Effector CD4-positive, alpha-beta T cell (primary cell): ENCODE data around the gene CSNK1D.

Source experiments
- DNase-seq: peaks from one replicate; pipeline ENCODE4 v3.0.0-alpha.2; 2020

The CSNK1D gene

DNA sequence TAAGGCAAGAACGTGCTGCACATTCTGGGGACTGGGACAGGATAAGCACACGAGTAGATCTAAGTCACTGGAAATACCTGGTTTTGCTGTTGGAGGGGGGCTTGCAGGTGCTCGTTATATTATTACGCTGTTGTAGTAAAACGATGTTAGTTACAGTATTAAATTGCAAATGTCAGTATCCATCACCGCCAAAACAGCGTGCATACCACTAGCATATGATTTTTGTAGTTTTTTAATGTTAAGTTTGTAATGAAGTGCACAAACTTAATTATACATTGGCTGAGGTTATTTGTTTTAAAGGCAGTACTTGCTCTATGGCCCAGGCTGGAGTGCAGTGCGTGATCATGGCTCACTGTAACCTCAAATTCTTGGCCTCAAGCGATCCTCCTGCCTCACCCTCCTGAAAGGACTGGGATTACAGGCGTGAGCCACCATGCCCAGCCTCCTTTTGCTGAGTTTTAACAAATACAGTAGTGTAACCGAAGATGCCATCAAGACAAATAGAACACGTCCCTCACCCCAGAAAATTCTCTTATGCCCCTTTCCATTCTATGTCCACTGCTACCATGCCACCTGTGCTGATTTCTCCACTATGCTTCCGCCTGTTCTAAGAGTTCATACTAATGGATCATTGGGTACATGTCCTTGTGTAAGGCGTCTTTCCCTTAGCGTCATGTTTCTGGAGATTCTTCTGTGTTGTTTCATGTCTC is 20.7 kb upstream of the CSNK1D start:
- no peak for DNase-seq

DNA sequence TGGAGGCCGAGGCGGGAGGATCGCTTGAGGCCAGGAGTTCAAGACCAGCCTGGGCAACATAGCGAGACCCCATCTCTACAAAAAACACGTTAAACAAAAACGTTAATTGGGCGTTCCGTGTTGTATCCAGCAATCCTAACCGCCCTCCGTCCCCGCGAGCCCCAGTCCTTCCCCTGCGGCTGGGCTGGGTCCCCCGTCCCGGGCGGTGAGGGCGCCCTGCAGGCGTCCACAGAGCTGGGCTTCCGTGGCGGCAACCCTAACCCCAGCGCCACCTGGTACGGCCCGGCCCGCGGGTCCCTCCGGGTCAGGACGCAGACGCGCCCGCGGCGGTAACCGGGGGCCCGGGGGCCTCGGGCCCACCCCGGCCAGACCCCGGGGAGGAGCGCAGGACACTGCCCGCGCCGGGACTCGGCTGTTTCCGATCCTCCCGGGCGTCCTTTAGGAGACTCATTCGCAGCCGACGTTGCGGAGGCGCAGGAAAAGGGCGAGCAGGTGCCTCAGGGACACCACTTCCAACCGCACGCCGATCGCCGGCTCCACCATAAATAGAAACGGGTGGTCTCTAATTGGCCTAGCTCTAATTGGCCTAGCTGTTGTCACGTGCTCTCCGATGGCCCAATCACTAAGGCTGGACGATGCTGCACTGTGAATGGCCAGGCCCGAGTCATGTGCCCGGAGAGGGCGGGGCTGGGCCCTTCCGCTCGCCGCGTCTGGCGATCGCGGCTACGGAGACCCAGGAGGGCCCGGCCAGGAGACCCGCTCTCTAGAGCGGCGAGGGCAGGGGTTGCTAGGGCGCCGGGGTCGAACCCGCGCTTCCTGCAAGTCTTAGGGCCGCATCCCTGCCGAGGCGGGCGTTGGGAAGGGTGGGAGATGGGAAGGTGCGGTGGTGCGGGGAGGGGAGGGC is 19.0 kb upstream of the CSNK1D start:
- DNase-seq = peak; percentile 88

DNA sequence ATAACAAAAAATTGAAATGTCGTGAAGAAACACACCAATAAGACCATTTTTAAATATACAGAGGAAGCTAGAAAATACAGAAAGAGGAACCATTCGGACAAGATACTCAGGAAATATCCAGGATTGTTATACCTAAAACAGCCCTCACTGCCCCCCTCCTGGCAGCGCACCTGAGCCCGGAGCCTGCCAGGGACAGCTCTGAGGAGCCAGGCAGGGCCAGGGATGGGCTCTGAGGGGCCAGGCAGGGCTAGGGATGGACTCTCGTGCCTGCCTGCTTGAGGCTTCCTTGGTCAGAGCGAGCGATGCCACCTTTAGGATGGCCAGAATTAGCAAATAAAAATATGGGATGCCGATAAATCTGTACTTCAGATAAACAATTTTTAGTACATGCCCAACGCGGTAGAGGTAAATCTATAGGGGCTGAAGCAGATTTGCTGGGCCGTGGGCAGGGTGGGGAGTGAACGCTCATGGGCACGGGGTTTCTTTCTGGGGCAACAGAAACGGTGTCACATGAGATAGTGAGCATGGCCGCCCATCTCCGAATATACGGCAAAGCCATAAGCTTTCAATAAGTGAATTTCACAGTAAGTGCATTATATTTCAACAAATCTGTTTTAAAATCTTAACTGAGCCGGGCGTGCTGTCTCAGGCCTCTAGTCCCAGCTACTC is 18.2 kb upstream of the CSNK1D start:
- DNase-seq = no peak

DNA sequence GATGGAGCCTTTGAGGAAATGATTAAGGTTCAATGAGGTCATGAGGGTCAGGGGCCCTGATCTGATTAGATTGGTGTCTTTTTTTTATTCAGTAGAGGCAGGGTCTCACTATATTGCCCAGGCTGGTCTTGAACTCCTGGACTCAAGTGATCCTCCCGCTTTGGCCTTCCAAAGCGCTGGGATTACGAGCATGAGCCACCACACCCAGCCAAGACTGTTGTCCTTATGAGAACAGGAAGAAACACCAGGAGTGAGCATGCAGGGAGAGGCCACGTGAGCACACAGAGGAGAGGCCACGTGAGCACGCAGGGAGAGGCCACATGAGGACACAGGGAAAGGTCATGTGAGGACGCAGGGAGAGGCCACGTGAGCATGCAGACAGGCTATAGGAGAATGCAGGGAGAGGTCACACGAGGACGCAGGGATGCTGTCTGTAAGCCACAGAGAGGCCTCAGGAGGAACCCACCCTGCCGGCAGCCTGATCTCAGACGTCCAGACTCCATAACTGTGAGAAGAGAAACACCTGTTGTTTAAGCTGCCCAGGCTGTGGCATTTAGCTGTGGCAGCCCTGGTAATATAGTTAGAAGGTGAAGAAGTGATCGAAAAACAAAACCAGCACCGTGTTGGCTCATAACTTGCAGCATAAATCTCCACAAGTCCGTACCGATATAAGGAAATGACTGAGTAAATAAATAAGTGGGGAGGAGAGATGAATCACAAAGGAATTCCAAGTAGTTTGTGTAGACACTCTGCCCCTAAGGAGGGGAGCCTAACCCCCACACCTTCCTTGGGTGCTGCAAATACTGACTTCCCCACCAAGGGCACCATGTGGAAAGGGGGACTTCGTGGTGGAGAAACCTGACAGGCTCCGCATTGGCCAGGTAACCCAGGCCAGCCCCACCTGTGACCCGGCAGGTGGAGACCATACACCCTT is 14.6 kb upstream of the CSNK1D start:
- no peak for DNase-seq

DNA sequence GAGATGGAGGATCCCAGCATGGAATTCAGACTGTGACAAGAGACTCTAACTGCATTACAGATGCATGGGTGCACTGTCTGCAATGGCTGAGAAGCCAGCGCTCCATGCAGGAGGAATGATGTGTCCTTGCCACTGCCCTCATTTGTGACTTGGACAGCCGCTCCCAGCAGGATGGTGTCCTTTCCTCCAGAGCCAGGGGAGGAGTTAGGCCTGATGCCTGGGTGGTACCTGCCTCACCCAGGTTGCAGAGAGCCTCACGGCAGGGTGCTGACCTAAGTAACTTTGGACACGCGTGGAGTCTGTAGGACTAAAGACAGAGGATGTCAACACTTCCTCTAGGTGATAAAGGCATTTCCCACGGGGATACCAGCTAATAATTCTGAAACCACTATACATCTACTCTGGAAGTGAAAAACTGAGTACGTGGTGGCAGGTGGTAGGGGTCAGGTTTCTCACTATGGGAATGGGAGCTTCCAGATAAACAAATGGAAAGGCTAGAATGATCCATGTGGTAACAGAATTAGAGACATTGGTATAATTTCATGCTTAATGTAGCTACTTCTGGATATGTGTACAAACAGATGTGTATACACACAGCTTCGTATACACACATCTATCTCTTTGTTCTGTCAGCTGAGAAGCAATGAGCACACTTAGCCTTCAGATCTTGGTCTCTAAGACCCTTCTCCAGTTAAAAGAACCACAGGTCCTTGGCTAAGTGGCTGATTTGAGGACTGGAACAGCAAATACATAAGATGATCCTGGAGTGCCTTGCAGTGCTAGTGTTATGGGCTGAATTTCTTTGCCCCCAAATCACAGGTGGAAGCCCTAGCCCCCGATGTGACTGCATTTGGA is 13.7 kb upstream of the CSNK1D start:
- DNase-seq = no peak

DNA sequence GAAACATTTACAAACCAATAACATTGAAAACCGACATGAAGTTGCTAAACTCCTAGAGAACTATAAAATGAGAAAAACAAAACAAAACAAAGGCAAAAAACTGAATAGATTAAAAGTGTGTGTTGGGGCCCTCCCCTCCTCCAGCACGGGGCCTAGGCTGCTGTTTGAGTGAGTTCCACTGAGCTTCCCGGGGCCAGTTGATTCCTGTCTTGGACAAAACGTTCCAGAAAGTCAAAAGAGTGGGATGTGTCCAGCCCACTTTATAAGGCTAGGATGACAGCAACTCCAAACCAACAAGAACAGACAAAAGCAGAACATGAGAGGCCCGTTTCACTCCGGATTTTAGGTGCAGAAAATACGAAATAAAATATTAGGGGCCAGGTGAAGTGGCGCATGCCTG is 11.6 kb upstream of the CSNK1D start:
- DNase-seq = no peak

DNA sequence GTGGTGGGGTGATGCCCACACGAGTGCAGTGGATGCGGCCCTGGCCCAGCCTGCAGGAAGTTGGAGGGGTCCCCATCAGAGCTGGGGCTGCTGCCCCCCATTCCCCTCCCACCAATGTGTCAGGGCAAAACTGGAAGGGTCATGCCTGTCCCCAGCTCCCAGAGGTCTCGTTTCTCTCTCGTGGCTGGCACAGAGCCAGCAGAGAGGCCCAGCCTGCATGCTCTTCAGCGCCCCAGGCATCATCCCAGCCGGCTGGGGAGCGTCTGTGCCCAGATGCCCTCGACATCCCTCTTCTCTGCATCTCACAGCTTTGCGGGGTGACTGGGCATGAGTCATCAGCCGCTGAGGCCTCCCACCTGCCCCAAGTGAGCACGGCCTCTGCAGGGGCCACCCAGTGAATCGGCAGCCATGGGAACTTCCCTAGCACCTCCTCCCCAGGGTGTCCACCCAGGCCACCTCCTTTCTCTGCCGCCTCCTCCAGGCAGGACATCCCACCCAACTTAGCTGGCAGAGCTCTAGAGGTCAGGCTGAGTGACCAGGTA is 9.8 kb upstream of the CSNK1D start:
- no peak for DNase-seq

DNA sequence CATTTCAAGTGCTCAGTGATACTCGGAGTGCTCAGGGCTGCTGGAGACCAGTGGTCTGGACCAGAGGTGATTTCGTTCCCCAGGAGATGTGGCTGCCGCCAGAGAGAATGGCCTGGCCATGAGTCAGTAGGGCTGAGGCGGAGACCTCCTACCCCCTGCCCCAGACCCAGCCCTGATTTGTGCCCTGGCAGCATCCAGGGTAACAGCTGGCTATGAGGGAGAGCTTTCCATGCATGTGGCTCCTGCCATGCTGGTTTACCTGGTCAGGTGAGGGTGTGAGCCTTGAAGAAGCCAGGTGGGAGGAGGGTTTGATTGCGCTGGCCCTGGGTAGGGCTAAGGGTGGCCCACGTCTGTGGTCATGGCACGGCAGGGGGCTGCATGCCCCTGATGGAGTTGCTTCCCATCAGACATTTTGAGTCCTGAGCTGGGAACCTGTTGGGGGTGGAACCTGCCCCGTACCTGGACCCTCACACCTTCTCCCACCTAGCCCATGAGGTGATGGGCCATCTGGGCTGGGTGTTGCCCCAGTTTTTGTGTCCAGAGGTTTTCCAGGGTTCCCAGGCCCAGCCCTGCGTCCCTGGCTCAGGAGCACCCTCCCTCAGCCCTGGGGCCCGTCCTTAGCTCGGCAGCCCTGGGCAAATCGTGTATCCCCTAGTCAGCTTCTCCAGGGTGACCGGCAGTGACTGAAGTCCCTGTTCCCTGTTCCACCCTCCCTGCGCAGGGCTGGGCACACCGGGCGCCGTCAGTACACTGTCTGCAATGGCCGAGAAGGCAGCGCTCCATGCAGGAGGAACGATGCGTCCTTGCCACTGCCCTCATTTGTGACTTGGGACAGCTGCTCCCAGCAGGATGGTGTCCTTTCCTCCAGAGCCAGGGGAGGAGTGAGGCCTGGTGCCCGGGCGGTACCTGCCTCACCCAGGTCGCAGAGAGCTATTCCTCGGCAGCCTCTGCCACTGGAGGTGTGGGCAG is 9.0 kb upstream of the CSNK1D start:
- DNase-seq = no peak

DNA sequence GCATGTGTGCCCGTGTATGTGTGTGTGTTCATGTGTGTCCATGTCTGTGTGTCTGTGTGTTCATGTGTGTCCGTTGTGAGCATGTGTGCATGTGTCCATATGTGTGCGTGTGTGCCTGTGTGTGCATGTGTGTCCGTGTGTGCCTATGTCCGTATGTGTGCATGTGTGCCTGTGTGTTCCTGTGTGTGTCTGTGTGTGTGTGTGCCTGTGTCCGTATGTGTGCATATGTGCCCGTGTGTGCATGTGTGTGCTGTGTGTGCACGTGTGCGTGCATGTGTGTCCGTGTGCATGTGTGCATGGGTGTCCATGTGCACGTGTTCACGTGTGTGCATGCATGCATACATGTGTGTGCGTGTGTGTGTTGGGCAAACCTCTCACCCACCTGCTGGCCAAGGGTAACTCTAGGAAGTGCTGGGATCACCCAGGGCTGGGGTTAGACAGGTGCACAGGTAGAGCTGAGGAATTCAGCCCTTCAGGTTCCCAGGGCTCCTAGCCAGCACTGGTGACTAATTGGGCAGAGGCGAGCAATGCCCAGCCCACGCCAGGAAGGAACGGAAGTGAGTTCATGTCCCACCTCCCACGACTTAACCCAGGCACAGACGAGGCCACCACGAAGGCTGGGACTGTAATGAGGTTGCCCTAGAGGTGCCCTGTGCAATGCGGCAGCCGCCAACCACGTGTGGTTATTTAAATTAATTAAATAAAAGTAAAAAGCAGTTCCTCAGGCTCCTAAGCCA is 8.2 kb upstream of the CSNK1D start:
- DNase-seq = no peak

DNA sequence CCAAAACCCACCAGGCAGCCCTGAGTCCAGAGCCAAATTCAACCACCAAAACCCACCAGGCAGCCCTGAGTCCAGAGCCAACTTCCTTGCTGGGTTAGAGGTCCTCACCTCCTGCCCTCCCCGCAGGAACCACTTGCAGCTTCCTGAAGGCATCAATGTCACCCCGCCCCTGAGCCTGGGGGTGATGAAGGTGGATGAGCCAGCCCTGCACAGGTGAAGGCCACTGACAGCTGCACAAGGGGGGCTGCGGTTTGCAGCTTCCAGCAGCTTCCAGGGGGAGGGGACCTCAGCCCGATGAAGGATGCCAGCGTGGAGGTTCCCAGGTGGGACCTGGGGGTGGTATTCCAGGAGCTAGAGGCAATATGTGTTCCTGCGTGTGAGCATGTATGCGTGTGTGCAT is 7.6 kb upstream of the CSNK1D start:
- DNase-seq = no peak

DNA sequence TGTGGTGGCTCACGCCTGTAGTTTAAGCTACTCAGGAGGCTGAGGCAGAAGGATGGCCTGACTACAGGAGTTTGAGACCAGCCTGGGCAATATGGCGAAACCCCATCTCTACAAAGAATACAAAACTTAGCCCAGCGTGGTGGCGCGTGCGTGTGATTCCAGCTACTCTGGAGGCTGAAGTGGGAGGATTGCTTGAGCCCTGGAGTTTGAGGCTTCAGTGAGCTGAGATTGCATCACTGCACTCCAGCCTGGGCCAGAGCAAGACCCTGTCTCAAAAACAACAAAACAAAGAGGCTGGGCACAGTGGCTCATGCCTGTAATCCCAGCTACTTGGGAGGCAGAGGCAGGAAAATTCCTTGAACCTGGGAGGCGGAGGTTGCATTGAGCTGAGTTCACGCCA is 7.0 kb upstream of the CSNK1D start:
- DNase-seq = no peak

DNA sequence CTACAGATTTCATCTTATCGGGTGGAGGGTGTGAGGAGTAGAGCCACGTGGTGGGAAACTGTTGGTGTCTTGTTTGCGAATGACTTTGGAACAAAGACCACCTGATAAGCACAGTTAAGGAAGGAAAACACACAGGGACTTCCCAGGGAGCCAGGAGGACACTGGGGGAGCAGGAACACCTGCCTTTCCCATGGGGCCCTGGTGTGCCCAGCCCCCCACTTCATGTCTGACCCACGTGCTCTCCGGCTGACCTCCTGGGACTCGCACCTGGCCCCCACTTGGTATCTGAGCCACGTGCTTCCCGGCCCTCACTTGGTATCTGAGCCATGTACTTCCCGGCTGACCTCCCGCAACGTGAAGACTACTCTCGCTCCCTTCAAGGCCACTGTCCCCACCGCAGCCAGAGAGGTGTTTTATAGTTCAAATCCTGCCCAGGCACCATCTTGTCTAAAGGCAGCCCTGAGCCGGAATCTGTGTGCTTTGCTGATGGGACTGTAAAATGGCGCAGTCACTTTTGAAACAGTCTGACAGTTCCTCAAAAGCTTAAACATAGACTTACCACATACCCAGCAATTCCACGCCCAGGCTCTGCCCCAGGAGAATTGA is 5.4 kb upstream of the CSNK1D start:
- no peak for DNase-seq

DNA sequence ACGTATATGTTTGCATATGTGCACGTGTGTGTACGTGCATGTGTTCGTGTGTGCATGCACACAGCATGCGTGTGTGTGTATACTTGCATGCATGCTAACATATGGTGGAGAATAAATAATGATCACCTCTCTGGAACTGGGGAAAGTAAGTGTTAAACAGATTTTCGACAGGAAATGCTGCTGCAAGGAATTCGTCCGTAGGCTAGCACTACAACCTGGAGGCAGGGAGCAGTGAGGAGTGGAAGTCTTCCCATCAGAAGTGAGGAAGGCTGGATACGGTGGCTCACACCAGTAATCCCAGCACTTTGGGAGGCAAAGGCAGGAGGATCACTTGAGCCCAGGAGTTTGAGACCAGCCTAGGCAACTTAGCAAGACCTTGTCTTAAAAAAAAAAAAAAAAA is 4.8 kb upstream of the CSNK1D start:
- no peak for DNase-seq

DNA sequence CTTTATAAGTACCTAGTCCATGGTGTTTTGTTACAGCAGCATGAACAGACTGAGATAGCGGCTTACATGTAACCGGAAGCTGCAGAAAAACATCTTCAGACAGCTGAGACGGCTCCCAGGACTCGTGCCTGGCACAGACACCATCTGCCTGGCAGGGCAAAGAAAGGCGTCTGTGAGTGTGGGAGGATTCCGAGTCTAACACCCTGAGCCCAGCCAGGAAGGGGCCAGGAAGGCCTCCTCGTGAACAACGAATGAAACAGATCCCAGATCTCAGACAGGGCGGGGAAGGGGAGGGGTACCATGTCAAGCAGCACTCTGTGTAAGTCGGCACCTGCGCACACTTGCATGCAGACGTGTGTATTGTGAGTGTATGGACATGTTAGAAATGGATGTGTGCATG is 4.4 kb upstream of the CSNK1D start:
- no peak for DNase-seq

DNA sequence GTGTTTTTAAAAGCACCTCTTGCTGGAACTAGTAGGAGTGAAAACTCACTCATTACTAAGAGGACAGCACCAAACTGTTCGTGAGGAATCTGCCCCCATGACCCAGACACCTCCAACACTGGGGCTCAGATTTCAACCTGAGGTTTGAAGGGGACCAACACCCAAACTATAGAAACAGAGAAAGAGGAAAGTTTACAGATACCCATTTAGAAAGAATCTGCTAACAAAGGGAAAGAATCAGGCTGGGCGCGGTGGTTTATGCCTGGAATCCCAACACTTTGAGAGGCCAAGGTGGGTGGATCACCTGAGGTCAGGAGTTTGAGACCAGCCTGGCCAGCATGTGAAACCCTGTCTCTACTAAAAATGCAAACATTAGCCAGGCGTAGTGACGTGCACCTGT is 3.4 kb upstream of the CSNK1D start:
- no peak for DNase-seq

DNA sequence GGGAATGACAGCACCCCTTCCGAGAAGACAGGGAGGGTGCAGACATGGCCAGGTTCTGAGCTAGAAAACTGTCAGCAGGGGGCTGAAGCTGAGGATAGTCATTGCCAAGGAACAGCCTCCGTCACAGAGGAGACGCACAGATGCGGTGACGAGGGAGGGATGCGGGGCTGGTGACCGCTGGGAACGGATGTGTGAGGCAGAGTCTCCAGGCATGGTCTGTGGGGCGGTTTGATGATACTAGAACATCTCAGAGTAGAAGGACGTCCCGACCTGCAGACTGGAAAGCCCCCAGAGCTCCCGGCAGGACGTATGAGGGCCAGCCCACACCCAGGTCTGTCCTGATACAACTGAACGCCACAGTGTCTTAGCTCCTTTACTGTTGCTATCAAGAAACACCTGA is 1.8 kb upstream of the CSNK1D start:
- no peak for DNase-seq

DNA sequence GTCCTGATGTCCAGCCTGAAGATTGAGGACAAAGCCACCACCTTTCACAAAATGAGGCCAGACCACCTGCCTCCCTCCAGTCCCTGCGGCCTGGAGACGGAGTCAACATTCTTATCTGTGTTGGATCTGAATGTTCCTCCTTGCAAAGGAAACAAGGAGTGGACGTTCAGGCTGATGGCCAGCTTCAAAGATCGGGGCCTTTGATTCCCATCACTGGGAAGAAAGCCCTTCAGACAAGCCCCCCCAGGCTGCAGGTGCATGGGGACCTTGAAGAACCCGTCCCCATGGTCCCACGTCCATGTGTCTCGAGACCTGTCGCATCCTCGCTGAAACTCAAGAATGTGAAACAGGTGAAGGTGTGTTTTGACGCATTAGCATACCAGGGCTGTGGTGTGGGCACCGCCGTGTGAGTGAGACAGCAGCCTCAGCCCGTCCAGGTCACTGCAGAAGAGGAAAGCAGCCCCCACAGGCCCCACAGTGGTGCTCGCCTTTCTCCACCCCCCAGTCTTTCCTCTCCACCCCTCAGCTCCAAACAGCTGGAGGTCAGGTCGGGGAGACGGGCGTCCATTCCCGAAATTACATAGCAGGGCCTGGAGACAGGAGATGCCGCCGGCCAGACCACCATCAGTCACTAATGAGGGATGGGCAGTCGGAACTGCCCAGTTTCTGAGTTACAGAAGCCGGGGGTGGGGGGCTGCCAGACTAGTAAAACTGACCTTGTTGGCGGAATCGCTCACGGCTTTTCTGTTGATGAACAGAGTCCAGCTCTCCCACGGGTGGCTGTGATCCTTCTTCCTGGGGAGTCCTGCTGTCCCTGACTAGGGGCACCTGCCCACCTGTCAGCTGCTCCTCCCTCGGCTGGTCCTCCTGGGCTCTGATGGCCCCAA is 877 bp upstream of the CSNK1D start:
- DNase-seq = no peak
